ENCODE results near the gene DMD. TPM values are rescaled to one million over a fixed set of nuclear protein-coding genes. Genes with fewer than 3 reads are reported as not detected.

DMD gene
- total and polyA plus RNA-seq, 2 donors (not counting 1 experiment from before 2014, with no cell fraction given): 5.1 to 7.2 TPM

DNA sequence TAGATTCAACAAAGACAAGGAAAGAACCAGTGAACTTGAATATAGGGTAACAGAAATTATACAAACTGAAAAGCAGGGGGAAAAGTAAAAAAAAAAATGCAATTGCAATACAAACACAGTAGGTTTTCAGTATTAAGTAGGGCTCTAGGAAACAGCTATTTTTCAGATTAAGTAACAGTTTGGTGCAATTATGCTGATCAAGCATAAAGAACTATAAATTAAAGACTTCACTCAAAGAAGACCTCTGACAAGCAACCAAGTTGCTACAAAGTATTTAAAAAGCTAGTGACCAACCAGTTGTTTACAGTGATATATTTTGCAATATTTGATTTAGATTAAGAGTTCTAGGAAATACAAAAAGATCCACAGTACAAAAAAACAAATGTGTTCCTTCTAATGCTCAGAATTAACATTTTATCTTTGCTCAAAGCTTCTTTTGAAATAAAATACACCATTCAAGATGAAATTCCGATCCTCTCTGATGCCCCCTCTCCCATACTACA, 1908.7 kb downstream of the DMD start:
- H3K27ac ChIP-seq (ENCODE audit: insufficient read depth, low read length): no peak overlapping the region
- DNase-seq (ENCODE audit: low read depth in 2 of 2): no peak
- TF ChIP-seq EZH2 (IDR thresholded peaks at IDR 0.05; ENCODE audit: low read length, missing control alignments): no peak
- TF ChIP-seq, protein P1, sequence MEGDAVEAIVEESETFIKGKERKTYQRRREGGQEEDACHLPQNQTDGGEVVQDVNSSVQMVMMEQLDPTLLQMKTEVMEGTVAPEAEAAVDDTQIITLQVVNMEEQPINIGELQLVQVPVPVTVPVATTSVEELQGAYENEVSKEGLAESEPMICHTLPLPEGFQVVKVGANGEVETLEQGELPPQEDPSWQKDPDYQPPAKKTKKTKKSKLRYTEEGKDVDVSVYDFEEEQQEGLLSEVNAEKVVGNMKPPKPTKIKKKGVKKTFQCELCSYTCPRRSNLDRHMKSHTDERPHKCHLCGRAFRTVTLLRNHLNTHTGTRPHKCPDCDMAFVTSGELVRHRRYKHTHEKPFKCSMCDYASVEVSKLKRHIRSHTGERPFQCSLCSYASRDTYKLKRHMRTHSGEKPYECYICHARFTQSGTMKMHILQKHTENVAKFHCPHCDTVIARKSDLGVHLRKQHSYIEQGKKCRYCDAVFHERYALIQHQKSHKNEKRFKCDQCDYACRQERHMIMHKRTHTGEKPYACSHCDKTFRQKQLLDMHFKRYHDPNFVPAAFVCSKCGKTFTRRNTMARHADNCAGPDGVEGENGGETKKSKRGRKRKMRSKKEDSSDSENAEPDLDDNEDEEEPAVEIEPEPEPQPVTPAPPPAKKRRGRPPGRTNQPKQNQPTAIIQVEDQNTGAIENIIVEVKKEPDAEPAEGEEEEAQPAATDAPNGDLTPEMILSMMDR (conservative IDR thresholded peaks at IDR 0.05 in 1 of 2, IDR thresholded peaks at IDR 0.05 in 1 of 2; ENCODE audit: low read depth in 1 of 2, low read length in 2 of 2): no peak
- no peak overlapping the region for H2AFZ ChIP-seq (ENCODE audit: low read length)
- no peaks in the 10 kb centered on the region for H3K4me1 ChIP-seq (ENCODE audit: control insufficient read depth, extremely low read depth, insufficient read depth, low read length)
- H3K9me3 ChIP-seq (ENCODE audit: control insufficient read depth, insufficient read depth, low read depth, low read length): no peaks in the 10 kb centered on the region
- no peaks in the 10 kb centered on the region for H3K27me3 ChIP-seq (ENCODE audit: control insufficient read depth, insufficient read depth, low read length)
- no peaks in the 10 kb centered on the region for H3K79me2 ChIP-seq (ENCODE audit: control insufficient read depth, insufficient read depth, low read length)
- H3K36me3 ChIP-seq (ENCODE audit: control insufficient read depth, insufficient read depth, low read length): no peaks in the 10 kb centered on the region
- no peak overlapping the region for H3K9ac ChIP-seq (ENCODE audit: insufficient read depth, low read length)
- H4K20me1 ChIP-seq (ENCODE audit: control insufficient read depth, extremely low read depth, insufficient read depth, low read length): no peaks in the 10 kb centered on the region
- no peak overlapping the region for H3K4me3 ChIP-seq (replicated peaks in 1 of 4; ENCODE audit: control extremely low read depth in 1 of 4, insufficient read depth in 1 of 4, low read depth in 3 of 4, low read length in 4 of 4)
- no peak overlapping the region for H3K4me2 ChIP-seq (ENCODE audit: extremely low read depth, insufficient read depth, low read length)

DNA sequence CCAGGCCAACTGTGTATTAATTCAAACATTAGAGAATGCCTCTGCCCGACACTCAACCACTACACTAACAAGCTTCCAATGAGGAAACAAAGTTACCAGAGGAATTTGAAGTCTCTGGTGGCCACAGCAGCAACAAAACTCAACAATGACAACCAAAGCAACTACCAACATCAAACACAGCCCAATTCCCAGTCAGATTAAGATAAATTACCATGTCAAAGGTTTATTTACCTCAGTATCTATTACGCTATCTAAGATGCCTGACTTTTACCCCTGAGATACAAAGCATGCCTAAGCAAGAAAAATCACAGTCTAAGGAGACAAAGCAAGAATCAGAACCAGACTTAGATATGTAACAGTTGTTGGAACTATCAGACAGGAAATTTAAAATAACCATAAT, 1909.4 kb downstream of the DMD start:
- Histone ChIP-seq H3K9me3 (ENCODE audit: control insufficient read depth, insufficient read depth, low read depth, low read length) (no peaks in the 10 kb centered on the region), H3K4me1 (ENCODE audit: control insufficient read depth, extremely low read depth, insufficient read depth, low read length) (no peaks in the 10 kb centered on the region), H3K9ac (ENCODE audit: insufficient read depth, low read length) (no peak overlapping the region), H4K20me1 (ENCODE audit: control insufficient read depth, extremely low read depth, insufficient read depth, low read length) (no peaks in the 10 kb centered on the region), H3K79me2 (ENCODE audit: control insufficient read depth, insufficient read depth, low read length) (no peaks in the 10 kb centered on the region), H2AFZ (ENCODE audit: low read length) (no peak overlapping the region), H3K36me3 (ENCODE audit: control insufficient read depth, insufficient read depth, low read length) (no peaks in the 10 kb centered on the region), H3K27me3 (ENCODE audit: control insufficient read depth, insufficient read depth, low read length) (no peaks in the 10 kb centered on the region), H3K27ac (ENCODE audit: insufficient read depth, low read length) (no peak overlapping the region), H3K4me2 (ENCODE audit: extremely low read depth, insufficient read depth, low read length) (no peak overlapping the region), H3K4me3 (replicated peaks in 1 of 4; ENCODE audit: control extremely low read depth in 1 of 4, insufficient read depth in 1 of 4, low read depth in 3 of 4, low read length in 4 of 4) (no peak overlapping the region)
- no peak for DNase-seq (ENCODE audit: low read depth in 2 of 2)
- TF ChIP-seq, protein P1 (conservative IDR thresholded peaks at IDR 0.05 in 1 of 2, IDR thresholded peaks at IDR 0.05 in 1 of 2; ENCODE audit: low read depth in 1 of 2, low read length in 2 of 2): no peak
- TF ChIP-seq EZH2 (IDR thresholded peaks at IDR 0.05; ENCODE audit: low read length, missing control alignments): no peak

DNA sequence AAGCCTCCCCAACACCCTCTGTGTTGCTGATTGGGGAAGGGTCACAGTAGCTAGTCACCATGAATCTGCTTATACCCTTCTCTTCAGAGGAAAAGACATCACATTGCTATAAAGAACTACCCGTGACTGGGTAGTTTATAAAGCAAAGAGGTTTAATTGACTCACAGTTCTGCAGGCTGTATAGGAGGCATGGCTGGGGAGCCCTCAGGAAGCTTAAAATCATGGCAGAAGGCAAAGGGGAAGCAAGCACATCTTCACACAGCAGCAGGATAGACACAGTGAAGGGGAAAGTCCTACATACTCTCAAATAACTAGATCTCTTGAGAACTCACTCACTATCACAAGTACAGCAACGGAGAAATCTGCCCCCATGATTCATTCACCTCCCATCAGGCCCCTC, 1910.1 kb downstream of the DMD start:
- TF ChIP-seq, protein P1 (conservative IDR thresholded peaks at IDR 0.05 in 1 of 2, IDR thresholded peaks at IDR 0.05 in 1 of 2; ENCODE audit: low read depth in 1 of 2, low read length in 2 of 2): no peak
- no peak for TF ChIP-seq EZH2 (IDR thresholded peaks at IDR 0.05; ENCODE audit: low read length, missing control alignments)
- H3K4me2 ChIP-seq (ENCODE audit: extremely low read depth, insufficient read depth, low read length): no peak overlapping the region
- H3K79me2 ChIP-seq (ENCODE audit: control insufficient read depth, insufficient read depth, low read length): no peaks in the 10 kb centered on the region
- no peak for DNase-seq (ENCODE audit: low read depth in 2 of 2)
- H3K9me3 ChIP-seq (ENCODE audit: control insufficient read depth, insufficient read depth, low read depth, low read length): no peaks in the 10 kb centered on the region
- H2AFZ ChIP-seq (ENCODE audit: low read length): no peak overlapping the region
- no peaks in the 10 kb centered on the region for H3K27me3 ChIP-seq (ENCODE audit: control insufficient read depth, insufficient read depth, low read length)
- no peaks in the 10 kb centered on the region for H4K20me1 ChIP-seq (ENCODE audit: control insufficient read depth, extremely low read depth, insufficient read depth, low read length)
- no peak overlapping the region for H3K9ac ChIP-seq (ENCODE audit: insufficient read depth, low read length)
- no peak overlapping the region for H3K27ac ChIP-seq (ENCODE audit: insufficient read depth, low read length)
- no peaks in the 10 kb centered on the region for H3K4me1 ChIP-seq (ENCODE audit: control insufficient read depth, extremely low read depth, insufficient read depth, low read length)
- no peaks in the 10 kb centered on the region for H3K36me3 ChIP-seq (ENCODE audit: control insufficient read depth, insufficient read depth, low read length)
- no peak overlapping the region for H3K4me3 ChIP-seq (replicated peaks in 1 of 4; ENCODE audit: control extremely low read depth in 1 of 4, insufficient read depth in 1 of 4, low read depth in 3 of 4, low read length in 4 of 4)
